ENCODE measurements around the gene NUP54.
A peak's percentile ranks its signal among the peaks of the same experiment; 100 is the strongest.

NUP54 gene

DNA sequence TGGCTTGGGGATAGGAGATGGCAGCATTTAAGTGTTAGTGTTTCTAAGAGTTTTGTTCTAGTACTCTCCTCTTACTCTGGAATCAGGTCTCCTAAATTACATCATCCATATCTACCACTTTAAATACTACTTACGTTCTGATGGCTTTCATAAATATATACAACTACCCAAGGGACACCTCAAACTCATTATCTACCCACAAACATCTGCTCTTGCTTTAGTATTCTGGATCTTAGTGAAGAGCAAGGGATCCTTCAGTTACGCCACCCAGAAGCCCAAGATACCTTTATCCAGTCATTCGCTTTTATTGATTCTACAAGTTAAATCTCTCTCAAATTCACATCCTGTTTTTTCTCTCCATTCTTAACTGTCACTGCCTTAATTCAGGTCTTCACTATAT, 7.0 kb downstream of the NUP54 start:
- FAIRE-seq, result no peak

DNA sequence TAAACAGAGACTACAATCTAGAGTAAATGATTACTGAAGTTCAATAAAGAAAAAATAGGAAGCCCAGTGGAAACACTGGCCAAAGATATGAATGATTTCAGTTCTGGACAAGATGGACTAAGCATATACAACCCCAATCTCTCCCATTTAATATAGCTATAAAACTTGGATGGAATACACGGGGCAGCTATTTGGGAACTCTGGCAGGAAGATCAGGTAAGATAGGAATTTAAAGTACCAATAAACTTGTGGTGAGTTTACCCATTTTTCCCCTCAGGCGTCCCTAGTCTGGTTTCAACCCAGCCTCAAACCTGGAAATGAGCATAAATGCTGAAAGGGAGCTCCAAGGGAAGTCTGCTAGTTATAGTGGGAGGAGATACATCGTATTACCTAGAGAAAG, 20.4 kb downstream of the NUP54 start:
- no peak for FAIRE-seq

DNA sequence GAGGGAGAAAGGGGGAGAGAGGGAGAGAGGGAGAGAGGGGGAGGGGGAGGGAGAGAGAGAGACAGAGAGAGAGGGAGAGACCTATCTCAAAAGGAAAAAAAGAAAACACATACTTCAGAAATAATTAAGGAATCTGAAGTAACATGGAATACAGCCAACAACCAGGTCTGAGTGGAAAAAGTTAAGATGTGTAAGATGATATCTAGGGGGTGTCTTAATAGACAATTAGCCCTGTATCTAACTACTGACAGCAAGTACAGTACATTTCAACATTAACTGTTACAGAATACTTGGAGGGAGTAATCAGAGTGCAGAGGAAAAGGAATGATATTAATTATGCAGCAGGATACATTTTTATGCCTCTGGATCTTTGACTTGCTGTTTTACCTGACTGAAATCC, 22.4 kb downstream of the NUP54 start:
- FAIRE-seq, result no peak

DNA sequence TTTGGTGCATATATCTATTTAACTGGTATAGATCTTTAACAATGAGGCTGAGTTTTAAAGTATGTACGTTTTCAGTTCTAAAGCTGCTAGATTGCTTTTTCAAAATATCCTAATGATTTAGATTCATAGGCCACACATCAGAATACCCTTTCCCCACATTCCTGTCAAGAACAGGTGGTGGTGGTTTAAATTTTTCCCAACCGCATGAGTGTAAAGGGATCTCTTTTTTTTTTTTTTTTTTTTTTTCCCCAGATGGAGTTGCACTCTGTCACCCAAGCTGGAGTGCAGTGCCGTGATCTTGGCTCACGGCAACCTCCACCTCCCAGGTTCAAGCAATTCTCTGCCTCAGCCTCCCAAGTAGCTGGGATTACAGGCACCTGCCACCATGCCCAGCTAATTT, 28.0 kb downstream of the NUP54 start:
- no peak for FAIRE-seq

DNA sequence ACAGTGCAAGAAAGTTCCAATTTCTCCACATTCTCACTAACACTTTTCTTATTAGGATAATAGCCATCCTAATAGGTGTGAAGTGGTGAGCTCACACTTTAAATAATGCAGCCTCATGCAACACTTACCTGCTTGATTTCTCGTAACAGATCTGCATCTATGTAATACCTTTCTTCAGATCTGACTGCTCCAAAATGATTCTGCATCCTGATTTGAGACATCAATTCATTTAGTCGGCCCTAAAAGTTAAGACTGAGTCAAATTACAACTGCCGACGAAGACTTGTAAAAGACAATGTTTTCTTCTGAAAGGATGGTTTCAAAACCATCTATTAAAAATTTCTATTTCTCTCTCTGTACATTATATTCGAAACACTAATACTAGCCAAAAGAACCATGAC, 30.7 kb downstream of the NUP54 start:
- FAIRE-seq, result no peak

DNA sequence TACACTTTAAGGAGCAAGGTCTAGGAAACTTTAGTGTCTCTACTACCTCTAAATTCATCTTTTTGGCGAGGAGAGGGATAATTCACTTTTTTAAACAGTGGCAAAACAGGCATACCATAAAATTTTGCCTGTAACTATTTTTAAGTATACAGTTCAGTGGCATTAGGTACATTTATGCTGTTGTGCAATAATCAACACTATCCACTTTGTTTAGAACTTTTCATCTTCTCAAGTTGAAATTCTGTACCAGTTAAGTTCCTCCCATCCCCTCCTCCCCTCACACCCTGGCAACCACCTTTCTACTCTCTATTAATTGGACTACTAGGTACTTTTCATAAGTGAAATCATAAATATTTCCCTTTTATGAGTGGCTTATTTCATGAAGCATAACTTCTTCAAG, 31.4 kb downstream of the NUP54 start:
- FAIRE-seq, result no peak

DNA sequence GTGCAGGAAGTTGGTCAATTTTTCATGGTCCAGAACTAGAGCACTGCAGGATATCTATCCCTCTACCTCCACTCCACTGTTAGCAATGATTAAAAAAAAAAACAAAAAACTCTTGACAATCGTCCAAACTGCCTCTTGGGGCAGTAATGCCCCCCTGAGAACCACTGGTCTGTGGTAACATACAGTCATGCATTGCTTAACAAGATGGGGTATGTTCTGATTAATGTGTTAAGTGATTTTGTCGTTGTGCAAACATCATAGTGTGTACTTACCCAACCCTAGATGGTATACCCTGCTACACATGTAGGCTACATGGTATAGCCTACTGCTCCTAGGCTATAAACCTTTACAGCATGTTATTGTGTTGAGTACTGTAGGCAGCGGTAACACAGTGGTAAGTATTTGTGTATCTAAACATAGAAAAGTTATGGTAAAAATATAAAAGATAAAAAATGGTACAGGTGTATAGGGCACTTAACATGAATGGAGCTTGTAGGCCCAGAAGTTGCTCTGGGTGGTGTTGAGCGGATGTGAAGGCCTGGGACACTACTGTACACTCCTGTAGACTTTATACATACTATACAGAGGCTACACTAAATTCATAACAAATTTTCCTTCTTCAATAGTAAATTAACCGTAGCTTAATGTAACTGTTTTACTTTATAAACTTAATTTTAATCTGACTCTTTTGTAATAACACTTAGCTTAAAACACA, 39.6 kb downstream of the NUP54 start:
- FAIRE-seq, result no peak

DNA sequence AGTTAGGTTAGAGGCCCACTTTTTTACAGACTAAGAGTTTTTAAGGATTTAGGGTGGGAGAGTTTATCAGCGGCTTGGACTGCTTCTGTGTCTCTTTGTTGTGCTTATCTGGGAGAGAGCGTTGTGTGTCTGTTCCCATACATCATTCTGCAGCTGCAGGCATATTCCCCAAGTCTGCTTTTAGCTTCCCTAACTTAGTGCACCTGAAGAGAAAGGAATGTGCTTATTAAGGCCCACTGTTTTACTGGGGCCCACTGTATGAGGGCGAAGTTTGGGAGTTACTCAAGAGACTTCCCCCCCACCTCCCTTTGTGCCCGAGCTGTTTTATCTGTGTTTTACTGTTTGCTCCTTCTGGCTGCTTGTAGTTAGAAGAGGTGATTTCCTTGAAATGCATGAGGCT, 41.8 kb downstream of the NUP54 start:
- no peak for FAIRE-seq

DNA sequence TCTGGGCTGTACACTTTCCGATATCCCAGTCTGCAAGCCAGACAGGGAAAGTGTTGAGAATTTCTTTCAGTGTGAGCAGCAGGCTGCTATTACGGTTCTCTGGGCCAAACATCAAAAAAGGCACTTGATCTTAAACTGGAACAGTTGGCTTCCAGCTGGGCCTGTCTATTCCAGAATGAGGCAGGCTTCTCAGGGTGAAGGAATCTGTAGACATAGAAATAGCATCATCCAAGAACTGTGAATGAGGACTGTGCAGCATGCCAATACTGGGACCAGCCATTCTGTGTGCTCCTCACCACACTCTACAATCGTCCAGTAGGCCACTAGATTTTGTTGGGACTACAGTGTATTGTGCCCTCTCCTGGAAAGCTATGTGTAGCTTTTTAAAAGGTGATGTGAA, 42.5 kb downstream of the NUP54 start:
- FAIRE-seq, result no peak

DNA sequence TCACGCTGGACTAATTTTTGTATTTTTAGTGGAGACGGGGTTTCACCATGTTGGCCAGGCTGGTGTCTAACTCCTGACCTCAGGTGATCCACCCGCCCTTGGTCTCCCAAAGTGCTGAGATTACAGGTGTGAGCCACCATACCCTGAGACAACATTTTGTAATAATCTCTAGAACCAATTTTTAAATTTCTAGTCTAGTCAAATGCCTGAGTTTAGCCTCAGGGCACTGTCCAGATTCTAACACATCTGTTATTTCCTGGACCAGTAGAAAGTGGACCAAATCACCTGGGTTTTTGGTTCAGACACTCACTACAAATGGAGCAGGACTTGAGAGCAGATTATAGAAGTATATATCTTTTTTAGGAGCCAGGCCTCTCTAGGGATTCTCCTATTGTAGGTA, 52.1 kb downstream of the NUP54 start:
- no peak for FAIRE-seq

DNA sequence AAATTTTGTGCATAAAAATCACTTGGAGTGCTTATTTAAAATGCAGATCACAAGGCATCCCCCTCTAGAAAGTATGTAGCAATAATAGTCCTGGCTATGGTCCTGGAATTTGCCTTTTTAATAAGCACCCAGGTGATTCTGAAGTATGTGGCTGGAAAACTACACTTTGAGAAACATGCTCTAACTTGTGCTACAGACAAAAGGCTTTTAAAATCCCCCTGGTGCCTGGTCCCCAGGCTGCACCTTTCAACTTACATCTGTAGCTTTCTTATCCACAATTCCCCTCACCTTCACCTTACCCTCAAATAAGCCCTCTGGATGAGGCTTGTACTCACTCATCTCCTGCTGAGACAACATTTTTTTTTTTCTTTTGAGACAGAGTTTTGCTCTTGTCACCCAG, 52.6 kb downstream of the NUP54 start:
- FAIRE-seq, result no peak

DNA sequence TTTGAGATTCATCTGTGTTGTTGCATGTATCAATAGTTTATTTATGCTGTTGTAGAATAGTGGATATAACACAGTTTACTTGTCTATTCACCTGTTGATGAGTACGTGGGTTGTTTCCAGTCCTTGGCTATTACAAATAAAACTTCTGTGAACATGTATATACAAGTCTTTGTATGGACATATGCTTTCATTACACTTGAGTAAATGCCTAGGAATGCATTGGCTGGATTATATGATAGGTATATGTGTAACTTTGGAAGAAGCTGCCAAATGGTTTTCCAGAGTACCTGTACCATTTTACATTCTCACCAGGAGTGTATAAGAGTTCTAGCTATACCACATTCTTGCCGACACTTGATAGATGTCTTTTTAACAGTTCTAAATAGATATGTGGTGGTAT, 57.1 kb downstream of the NUP54 start:
- no peak for FAIRE-seq

DNA sequence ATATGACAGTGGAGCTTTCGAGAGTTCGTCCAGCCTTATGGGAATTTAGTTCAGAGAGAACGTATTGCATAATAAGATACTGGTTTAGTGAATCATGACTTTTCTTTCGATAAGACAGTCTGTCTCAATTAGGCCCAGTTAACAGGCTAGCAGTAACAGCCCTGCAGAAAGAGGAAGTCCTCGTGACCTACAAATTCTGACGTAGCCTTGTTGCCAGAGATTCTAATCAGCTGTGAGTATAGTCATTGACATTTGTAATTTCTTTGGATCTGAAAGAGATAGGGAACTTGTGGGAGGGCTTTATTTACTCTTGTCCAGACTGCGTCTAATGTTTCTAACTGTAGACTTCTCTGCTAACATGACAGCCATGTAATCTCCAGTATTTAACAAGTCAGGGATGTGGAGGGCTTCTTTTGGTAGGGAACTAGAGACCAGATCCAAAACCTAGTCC, 57.9 kb downstream of the NUP54 start:
- no peak for FAIRE-seq

DNA sequence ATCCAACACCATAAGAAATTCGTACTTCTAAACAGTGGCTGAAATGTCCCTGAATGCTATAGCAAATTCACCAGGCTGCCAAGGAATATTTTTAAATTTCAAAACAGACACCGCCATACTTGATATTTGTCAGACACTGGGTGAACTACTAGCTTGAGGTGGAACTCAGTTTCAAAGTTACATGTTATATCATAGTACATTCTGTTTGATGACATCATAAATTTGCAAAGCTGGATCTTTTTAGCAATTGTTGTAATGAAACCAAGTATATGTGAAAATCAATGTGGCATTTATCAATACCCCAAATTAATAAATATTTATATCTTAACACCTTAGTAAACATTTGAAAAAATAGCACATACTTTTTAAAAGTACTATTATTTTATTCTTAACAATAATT, 59.5 kb downstream of the NUP54 start:
- FAIRE-seq, result no peak

DNA sequence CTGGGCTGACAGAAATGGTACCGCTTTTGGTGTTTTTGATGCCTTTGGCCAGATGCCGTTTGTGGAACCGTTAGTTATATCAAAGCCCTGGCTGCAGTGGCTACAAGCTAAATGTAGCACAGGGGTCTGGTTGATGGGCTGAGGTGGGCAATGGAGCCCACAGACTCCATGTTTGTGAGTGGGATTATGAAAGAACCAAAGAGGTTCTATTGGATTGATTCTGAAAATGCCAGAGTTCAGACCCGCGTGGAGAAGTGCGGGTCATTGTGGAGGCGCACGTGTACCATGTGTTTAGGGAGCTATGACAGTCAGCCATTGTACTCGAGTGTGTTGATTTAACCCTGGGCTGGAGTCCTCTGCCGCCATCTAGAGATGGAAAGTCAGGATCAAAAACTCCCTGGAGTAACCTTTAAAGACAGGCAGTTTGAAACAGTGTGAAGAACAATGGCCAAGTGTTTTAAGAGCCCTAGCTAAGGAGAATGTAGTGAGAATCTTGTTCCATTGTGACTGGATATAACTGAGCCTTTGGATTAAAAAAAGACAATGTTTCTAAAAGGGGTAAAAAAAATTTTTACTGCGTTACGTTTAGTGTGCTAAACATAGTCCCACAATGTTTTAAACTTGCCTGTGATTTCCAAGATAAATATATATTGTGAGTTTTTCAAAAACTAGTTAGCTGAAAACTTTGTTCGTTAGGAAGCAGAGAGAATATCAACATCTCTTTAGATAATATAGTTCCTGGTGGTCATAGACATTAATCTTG, 61.0 kb downstream of the NUP54 start:
- peak; percentile 94 for FAIRE-seq

DNA sequence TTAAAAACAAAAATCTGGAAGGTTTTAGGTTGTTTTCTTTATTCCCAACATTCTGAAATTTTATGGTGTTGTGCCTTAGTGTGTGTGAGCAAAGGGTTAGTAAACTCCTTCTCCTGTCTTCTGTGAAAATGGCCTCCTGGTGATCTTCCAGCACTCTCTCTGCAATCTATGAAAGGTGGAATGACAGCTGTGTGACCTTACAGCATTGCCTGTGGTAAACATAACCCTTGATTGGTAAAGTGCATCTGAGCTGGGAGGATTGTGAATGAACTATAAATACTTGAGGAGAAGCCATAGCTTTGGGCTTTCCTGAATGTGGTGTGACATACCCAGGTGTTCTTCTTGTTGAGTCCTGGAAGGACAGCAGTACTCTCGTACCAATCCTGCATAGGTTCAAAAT, 63.7 kb downstream of the NUP54 start:
- no peak for FAIRE-seq

DNA sequence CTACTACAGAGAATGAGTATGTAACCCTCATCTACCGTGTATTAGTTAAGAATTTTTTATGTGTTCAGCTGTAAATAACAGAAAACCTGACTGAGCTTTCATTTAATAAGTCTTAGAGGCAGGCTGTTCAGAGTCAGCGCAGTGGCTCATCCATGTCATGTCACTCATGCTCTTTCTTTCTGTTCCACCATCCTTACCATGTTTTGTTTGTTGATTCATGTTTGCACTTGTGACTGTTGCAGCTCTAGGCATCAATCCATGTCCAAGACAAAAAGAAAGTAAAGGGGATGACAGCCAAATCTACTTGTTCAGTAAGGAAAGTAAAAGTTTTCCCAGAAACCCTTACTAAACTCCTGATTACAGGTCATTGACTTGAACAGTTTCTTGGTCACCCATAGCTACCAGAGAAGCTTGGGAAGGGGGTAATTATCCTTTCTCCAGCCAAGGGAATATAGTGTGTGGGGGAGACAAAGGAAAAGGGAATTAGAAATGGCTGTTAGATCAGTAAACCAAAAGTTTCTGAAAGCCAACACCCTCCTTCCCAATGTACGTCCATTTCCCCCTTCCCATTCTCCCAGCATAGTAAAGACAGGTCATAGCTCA, 64.7 kb downstream of the NUP54 start:
- FAIRE-seq, result no peak

DNA sequence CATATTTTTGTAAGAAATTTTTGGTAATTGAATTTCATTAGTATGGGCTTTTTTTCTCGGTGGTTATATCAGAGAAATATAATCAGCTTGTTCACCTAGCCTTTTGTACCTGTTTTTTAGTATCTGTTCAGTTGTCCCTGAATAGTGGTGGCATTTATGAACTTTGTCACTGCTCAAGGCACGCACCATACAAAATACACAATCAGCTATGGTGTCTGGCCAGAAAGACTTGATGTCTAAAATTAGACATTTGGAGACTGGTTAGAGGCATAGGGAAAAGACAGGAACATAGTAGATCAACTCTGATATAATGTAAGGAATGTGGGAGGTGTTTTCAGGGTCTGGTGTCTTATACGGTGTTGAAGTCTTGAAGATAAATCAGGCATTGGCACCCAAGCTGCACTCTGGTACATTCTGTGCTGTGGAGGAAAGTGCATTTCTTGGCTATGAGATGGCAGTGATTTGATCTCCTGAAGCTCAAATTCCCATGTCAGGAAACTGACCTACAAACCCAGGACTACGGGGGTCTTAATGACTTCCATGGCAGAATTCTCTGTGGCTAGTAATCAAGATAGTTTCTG, 70.1 kb downstream of the NUP54 start:
- FAIRE-seq, result no peak

DNA sequence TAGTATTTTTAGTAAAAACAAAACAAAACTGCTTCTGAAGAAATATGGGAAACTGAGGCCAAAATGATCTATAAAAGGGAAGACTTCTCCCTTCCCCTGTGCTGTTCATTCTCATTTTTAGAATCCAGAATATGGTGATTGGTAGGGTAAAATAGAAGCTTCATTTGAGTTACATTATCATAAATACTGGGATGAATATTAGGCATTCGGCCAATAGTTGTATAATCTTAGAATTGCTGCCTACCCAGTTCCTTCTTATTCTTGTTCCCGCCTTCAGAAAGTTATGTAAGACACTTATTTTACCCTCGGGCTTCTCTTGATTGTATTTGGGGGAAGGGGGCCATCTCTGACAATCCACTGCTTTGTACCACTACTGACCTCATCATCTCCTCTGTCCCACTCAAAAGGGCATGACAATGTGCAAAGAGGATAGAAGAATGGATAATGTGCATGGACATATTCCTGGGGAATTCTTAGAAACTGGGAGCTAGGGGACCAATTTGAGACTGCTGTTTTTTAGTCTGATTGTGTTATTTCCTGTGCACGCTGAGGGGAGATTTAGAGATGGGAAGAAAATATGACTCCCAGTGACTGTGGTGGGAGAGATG, 73.1 kb downstream of the NUP54 start:
- FAIRE-seq, result no peak

DNA sequence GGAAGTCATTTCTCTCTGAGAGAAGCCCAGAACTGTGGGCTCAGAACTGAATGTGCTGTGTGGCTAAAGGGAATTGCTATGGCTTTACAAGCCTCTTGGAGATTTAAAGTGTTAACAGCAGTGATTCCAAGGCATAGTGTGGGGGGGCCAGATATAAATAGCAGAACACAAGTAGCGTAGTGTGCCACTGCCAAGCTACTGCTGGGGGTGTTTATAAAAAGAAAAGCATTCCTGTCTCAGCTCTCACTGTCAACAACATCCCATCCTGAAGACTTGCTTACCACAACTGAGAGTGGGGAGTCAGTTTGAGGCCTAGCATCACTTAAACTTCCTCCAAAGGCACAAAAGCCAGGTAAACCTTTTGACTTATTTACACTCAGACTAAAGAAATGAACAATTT, 73.7 kb downstream of the NUP54 start, which contains the start of gene ART3:
ART3 (plus strand) TSS at position 242 of the 400 bp plus-strand sequence. CDS start 1,181 bp downstream, outside the sequence.
- FAIRE-seq, result no peak

DNA sequence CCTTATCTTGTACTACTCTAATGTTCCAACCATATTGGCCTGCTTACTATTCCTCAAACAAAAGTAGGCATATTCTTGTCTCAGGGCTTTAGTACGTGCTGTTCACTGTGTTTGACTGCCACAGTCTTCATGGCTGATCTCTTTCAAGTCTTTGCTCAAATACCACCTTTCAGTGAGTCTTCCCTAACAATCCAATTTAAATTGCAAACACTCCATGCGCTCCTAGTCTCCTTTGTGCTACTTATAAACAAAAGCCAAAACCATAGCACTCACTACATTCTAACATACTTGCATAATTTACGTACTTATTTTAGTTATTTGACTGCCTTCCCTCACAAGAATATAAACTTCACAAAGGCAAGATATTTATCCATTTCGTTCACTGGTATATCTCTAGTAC, 75.4 kb downstream of the NUP54 start:
- FAIRE-seq, result no peak

DNA sequence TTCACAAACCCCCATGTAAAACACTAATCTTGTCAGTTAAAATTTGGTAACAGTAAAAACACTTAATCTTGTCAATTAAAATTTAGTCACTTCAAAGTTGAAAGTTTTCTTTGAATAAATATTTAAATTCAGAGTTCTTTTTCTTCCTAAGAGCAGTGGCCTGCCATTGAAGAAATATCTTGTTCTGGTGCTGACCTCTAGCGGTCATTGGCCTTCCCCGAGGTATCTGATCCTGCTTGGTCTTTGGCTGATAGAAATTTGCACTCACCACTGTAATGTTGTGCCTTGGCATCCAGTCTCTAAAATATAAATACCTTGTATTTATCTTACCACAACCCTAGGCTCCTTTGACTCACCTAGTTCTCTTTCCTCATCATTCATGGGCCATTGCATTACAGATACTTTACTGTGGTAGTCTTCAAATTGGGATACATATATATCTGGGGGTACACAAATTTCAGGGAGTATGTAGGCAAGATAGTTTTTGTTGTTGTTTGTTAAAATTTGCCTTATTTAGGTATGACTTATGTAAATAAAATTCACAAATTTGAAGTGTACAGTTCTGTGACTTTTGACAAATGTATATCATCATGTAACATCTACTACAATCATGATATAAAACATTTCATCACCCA, 80.4 kb downstream of the NUP54 start:
- FAIRE-seq, result peak; percentile 98

DNA sequence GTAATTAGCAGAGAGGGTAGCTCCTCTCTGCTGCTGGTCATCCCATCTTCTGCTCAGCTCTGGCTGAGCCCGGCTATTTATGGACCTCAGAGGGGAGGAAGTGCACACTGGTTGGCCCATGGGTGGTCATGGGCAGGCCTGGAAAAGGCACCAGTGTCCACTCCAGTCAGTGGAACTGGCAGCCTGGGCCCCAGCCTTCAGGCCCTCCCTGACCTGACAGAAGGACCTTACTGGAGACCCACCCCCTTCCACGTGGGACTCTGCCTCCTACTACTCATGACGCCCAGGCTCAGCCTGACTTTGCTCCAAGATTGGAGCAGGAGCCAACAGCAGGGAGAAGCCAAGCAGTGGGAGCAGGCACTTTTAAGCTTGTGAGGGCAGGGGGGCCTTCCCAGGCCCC, 81.7 kb downstream of the NUP54 start:
- no peak for FAIRE-seq

Measured in G401.6 (cell line).